Stimulated activated CD8-positive, alpha-beta memory T cell treated with anti-CD3 and anti-CD28 coated beads, Interleukin-4, amount 100 ng/mL, for 48 hours (primary cell): Measurements from ENCODE around the gene STEAP1B.
"Not testable (repeated sequence)": the region's sequence is repeated elsewhere in the genome, so short reads cannot be mapped to it uniquely, and the experiment has no call there.

Experiments used
- DNase-seq: peaks from one replicate; pipeline ENCODE4 v3.0.0-alpha.2; 2020

The STEAP1B gene

GRCh38 chr7:22452142-22452959 is 47.6 kb downstream of the STEAP1B start:
- DNase-seq, result peak; percentile 73

- not testable (repeated sequence) for DNase-seq
These were observed 50.0 kb downstream of the STEAP1B start for GRCh38 chr7:22450013-22450412.

GRCh38 chr7:22447762-22448161 is 52.2 kb downstream of the STEAP1B start:
- no peak for DNase-seq

GRCh38 chr7:22447008-22447407 is 53.0 kb downstream of the STEAP1B start:
- no peak for DNase-seq

GRCh38 chr7:22445853-22446252 is 54.1 kb downstream of the STEAP1B start:
- DNase-seq, result no peak

- no peak for DNase-seq
These were observed 54.7 kb downstream of the STEAP1B start for GRCh38 chr7:22445140-22445743.

GRCh38 chr7:22444181-22444971 is 55.6 kb downstream of the STEAP1B start:
- no peak for DNase-seq

GRCh38 chr7:22443370-22444180 is 56.4 kb downstream of the STEAP1B start:
- no peak for DNase-seq

- no peak for DNase-seq
These were observed 57.1 kb downstream of the STEAP1B start for GRCh38 chr7:22442882-22443369.

GRCh38 chr7:22442187-22442881 is 57.7 kb downstream of the STEAP1B start:
- DNase-seq, result no peak

- DNase-seq, result no peak
These were observed 58.8 kb downstream of the STEAP1B start for GRCh38 chr7:22441157-22441556.

- no peak for DNase-seq
These were observed 61.0 kb downstream of the STEAP1B start for GRCh38 chr7:22438994-22439393.

GRCh38 chr7:22436552-22436951 is 63.4 kb downstream of the STEAP1B start:
- not testable (repeated sequence) for DNase-seq

GRCh38 chr7:22435720-22436119 is 64.3 kb downstream of the STEAP1B start:
- DNase-seq, result no peak

- DNase-seq, result no peak
These were observed 64.9 kb downstream of the STEAP1B start for GRCh38 chr7:22435105-22435504.

GRCh38 chr7:22433710-22434460 is 66.1 kb downstream of the STEAP1B start:
- no peak for DNase-seq

GRCh38 chr7:22433165-22433700 is 66.8 kb downstream of the STEAP1B start:
- DNase-seq, result not testable (repeated sequence)

GRCh38 chr7:22432203-22432718 is 67.7 kb downstream of the STEAP1B start:
- no peak for DNase-seq

- DNase-seq, result no peak
These were observed 69.5 kb downstream of the STEAP1B start for GRCh38 chr7:22430457-22430856.

GRCh38 chr7:22429386-22429785 is 70.6 kb downstream of the STEAP1B start:
- DNase-seq, result no peak

GRCh38 chr7:22427855-22428254 is 72.1 kb downstream of the STEAP1B start:
- no peak for DNase-seq
